A673 (cell line): Measurements from ENCODE around the gene PIGU. TPM values are rescaled to one million over a fixed set of nuclear protein-coding genes. Genes with fewer than 3 reads are reported as not detected.

ENCODE experiments used
- BruUV-seq: library from RNA; stranded (reverse); fragments of 400-500 nt; replicated peaks from 2 replicates; lab custom pipeline; 2021; lab: Mats Ljungman, UMichigan
- CTCF ChIA-PET: fragments of 300-600 bp; sonication (Branson Sonifier 250); formaldehyde crosslinking; loops from one replicate; lab custom pipeline; 2022; ENCODE audit warnings: antibody characterized with exemption; lab: Charles Lee
- POLR2A ChIA-PET: fragments of 300-600 bp; sonication (Branson Sonifier 250); formaldehyde crosslinking; loops from one replicate; lab custom pipeline; 2022; ENCODE audit warnings: antibody characterized with exemption; ENCODE audit not compliant: low non-redundant PET; lab: Charles Lee
- DNase-seq: peaks from one replicate; pipeline ENCODE4 v3.0.0-alpha.2; 2015; ENCODE audit warnings: low spot score
- H3K27ac ChIP-seq: fragments of 200-600 bp; sonication (generic); 2 replicates; pipeline ENCODE4 v1.5.1; 2016; ENCODE audit warnings: mixed run types, low read depth, mild to moderate bottlenecking, mixed read lengths, antibody characterized with exemption, low read length; ENCODE audit not compliant: poor library complexity, severe bottlenecking
- H3K27me3 ChIP-seq: fragments of 200-600 bp; sonication (generic); replicated peaks from 2 replicates; pipeline ENCODE4 v1.6.1; 2017; ENCODE audit warnings: mixed run types, low read depth, mild to moderate bottlenecking, mixed read lengths, antibody characterized with exemption, low read length; ENCODE audit not compliant: insufficient read depth, poor library complexity
- H3K36me3 ChIP-seq: fragments of 200-600 bp; sonication (generic); 2 replicates; pipeline ENCODE4 v1.6.1; 2016; ENCODE audit warnings: mixed run types, mild to moderate bottlenecking, mixed read lengths, antibody characterized with exemption, low read length; ENCODE audit not compliant: insufficient read depth, poor library complexity, severe bottlenecking
- H3K4me1 ChIP-seq: fragments of 200-600 bp; sonication (generic); 2 replicates; pipeline ENCODE4 v1.6.1; 2017; ENCODE audit warnings: mixed run types, mild to moderate bottlenecking, mixed read lengths, antibody characterized with exemption, low read length; ENCODE audit not compliant: insufficient read depth, poor library complexity, severe bottlenecking
- H3K4me3 ChIP-seq: fragments of 200-600 bp; sonication (generic); 2 replicates; pipeline ENCODE4 v1.5.1; 2016; ENCODE audit warnings: low read depth, mixed run types, mild to moderate bottlenecking, mixed read lengths, low read length; ENCODE audit not compliant: poor library complexity, severe bottlenecking
- H3K9me3 ChIP-seq: fragments of 200-600 bp; sonication (generic); 2 replicates; pipeline ENCODE4 v1.6.1; 2016; ENCODE audit warnings: mixed run types, low read depth, mild to moderate bottlenecking, mixed read lengths, antibody characterized with exemption, low read length; ENCODE audit not compliant: poor library complexity, severe bottlenecking
- CTCF ChIP-seq: fragments of 300-800, 200-600 bp; sonication (generic); conservative IDR thresholded peaks from 2 replicates; pipeline ENCODE4 v1.5.1; 2017; ENCODE audit warnings: low read depth, mild to moderate bottlenecking, antibody characterized with exemption, low read length, moderate library complexity, mixed read lengths
- EZH2 ChIP-seq: fragments of 200-600 bp; sonication (generic); IDR thresholded peaks from 2 replicates; pipeline ENCODE4 v1.6.1; 2017; ENCODE audit warnings: borderline replicate concordance, low read depth, mild to moderate bottlenecking, mixed read lengths, antibody characterized with exemption, low read length; ENCODE audit not compliant: poor library complexity, severe bottlenecking
- intact Hi-C: fragments of 100-400 bp; cut with micrococcal nuclease; formaldehyde crosslinking; loops from one replicate; pipeline ENCODE4 v1.10.0; 2022; ENCODE audit not compliant: unreplicated experiment
- total RNA-seq: library from RNA; stranded (reverse); gene quantifications from 2 replicates; pipeline ENCODE4 v1.2.3, GENCODE V29; 2021

PIGU gene
- total RNA-seq, 1 experiment from 2014 or later = 31.4 TPM

GRCh38 chr20:34712525-34713192, 35.8 kb upstream of the PIGU start:
- no peak for DNase-seq
- Histone ChIP-seq H3K4me1 (peaks cover 17% of the 10 kb centered on the region), H3K4me3 (no peak overlapping the region), H3K36me3 (peaks cover 4% of the 10 kb centered on the region), H3K27me3 (no peaks in the 10 kb centered on the region), H3K27ac (no peak overlapping the region), H3K9me3 (no peaks in the 10 kb centered on the region)
- POLR2A ChIA-PET = interaction anchor here (0.7 kb wide), 1 partner anchor 16 kb away, joined by 5 read pairs; no protein-coding TSS in a partner anchor
- intact Hi-C loops = no loop called here
- no TSS peak for BruUV-seq
- CTCF ChIA-PET = no interaction called here
- TF ChIP-seq EZH2 = no peak
- TF ChIP-seq CTCF = no peak

GRCh38 chr20:34711813-34712430, 35.0 kb upstream of the PIGU start:
- no peak overlapping the region for H3K27ac ChIP-seq
- BruUV-seq = no TSS peak
- intact Hi-C loops = no loop called here

More at GRCh38 chr20:34711813-34712430, 35.0 kb upstream of the PIGU start:
- Histone ChIP-seq H3K27me3 (no peaks in the 10 kb centered on the region), H3K4me3 (no peak overlapping the region), H3K36me3 (no peaks in the 10 kb centered on the region), H3K4me1 (peaks cover 17% of the 10 kb centered on the region), H3K9me3 (no peaks in the 10 kb centered on the region)
- DNase-seq = no peak
- no peak for TF ChIP-seq CTCF
- TF ChIP-seq EZH2 = no peak
- ChIA-PET POLR2A (interaction anchor here (0.7 kb wide), 1 partner anchor 15 kb away, joined by 5 read pairs; no protein-coding TSS in a partner anchor), CTCF (no interaction called here)
